ENCODE data around the gene MAD1L1. TPM values are rescaled to one million over a fixed set of nuclear protein-coding genes. Genes with fewer than 3 reads are reported as not detected.

Gene MAD1L1
- total RNA-seq, 1 experiment from 2014 or later = 38.5 TPM

GRCh38 chr7:1814089-1814811, 418.5 kb downstream of the MAD1L1 start (continued):
- TF ChIP-seq CBX3 (IDR thresholded peaks at IDR 0.05; ENCODE audit: low read depth) (no peak), ZFX (IDR thresholded peaks at IDR 0.05) (no peak), EZH2phosphoT487 (IDR thresholded peaks at IDR 0.05; ENCODE audit: borderline replicate concordance) (no peak), CTCF (IDR thresholded peaks at IDR 0.05 in 2 of 3, conservative IDR thresholded peaks at IDR 0.05 in 1 of 3; ENCODE audit: borderline replicate concordance in 1 of 3, insufficient read depth in 1 of 3, low read depth in 2 of 3, low read length in 2 of 3) (no peak), CEBPB (IDR thresholded peaks at IDR 0.05; ENCODE audit: low read depth) (no peak), SIN3A (IDR thresholded peaks at IDR 0.05; ENCODE audit: low read depth) (no peak)

- DNase-seq (ENCODE audit: low read depth, low spot score) = no peak
- TF ChIP-seq CTCF (IDR thresholded peaks at IDR 0.05 in 2 of 3, conservative IDR thresholded peaks at IDR 0.05 in 1 of 3; ENCODE audit: borderline replicate concordance in 1 of 3, insufficient read depth in 1 of 3, low read depth in 2 of 3, low read length in 2 of 3) (0 out of 6 replicates have a peak, but pooled peaks of 1 of the 3 experiments have one; percentile 2), YY1 (IDR thresholded peaks at IDR 0.05; ENCODE audit: extremely low read depth, insufficient replicate concordance, low read depth, low read length) (no peak)
Observed at GRCh38 chr7:1813394-1814088, 419.2 kb downstream of the MAD1L1 start.

More at GRCh38 chr7:1813394-1814088, 419.2 kb downstream of the MAD1L1 start:
- BruUV-seq (replicated peaks) = no TSS peak
- Histone ChIP-seq H3K4me3 (replicated peaks in 1 of 2; ENCODE audit: low read depth in 1 of 2, low read length in 2 of 2) (no peak overlapping the region), H3K27me3 (ENCODE audit: insufficient read depth, low read length) (no peaks in the 10 kb centered on the region), H3K36me3 (ENCODE audit: control insufficient read depth in 1 of 2, insufficient read depth in 2 of 2, low read length in 2 of 2) (no peaks in the 10 kb centered on the region), H3K4me1 (ENCODE audit: control insufficient read depth in 1 of 2, insufficient read depth in 2 of 2, low read length in 2 of 2) (no peaks in the 10 kb centered on the region), H3K27ac (ENCODE audit: low read depth, low read length) (no peak overlapping the region), H3K9ac (ENCODE audit: low read length) (no peak overlapping the region), H3K4me2 (ENCODE audit: low read length) (no peak overlapping the region), H3K9me2 (ENCODE audit: insufficient read depth) (no peaks in the 10 kb centered on the region), H3K79me2 (ENCODE audit: insufficient read depth, low read length) (no peaks in the 10 kb centered on the region), H3K9me3 (ENCODE audit: control insufficient read depth in 1 of 2, insufficient read depth in 1 of 2, low read depth in 1 of 2, low read length in 2 of 2) (no peaks in the 10 kb centered on the region), H2AFZ (ENCODE audit: low read depth, low read length, poor library complexity, severe bottlenecking) (no peak overlapping the region), H4K20me1 (ENCODE audit: insufficient read depth) (no peaks in the 10 kb centered on the region)
- ChIA-PET CTCF (no interaction called here), RAD21 (ENCODE audit: low non-redundant PET in 1 of 2, low total read pairs in 2 of 2, uncharacterized antibody in 2 of 2, unreplicated experiment in 2 of 2) (no interaction called here), POLR2A (no interaction called here)
- intact Hi-C loops (cut with micrococcal nuclease) = no loop called here
- ATAC-seq = no peak
